Measurements from ENCODE around the gene SCTR. TPM values are rescaled to one million over a fixed set of nuclear protein-coding genes. Genes with fewer than 3 reads are reported as not detected.

The SCTR gene
- total and polyA plus RNA-seq, 2 of the 8 experiments (the other 6 are each of a cell fraction or from before 2014, with no cell fraction given), result 0.15 TPM; not detected in 1

DNA sequence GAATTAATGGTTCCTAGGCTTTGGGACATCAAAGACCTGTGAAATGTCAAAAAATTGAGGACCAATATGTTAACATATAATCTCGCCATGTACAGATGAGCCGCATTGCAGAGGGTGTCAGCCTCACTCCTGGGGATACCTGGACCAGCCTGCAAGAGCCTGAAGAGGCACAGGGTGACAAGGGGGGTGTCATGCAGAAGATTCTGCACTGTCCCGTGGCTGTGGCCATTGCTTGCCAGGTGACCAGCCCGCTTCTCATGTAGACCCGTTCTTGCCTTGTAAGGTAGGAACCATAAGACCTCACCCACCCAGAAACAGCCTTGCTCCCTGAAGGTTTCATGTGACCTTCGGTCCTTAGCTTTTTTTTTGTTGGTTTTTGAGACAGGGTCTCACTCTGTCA lies 55.2 kb downstream of the SCTR start (continued):
- TF ChIP-seq JUN (IDR thresholded peaks at IDR 0.05; ENCODE audit: low read depth, low read length) (no peak), CHD7 (IDR thresholded peaks at IDR 0.05; ENCODE audit: insufficient replicate concordance, low read length) (no peak), EZH2 (IDR thresholded peaks at IDR 0.05; ENCODE audit: low read depth, low read length, severe bottlenecking) (no peak), MAFK (IDR thresholded peaks at IDR 0.05; ENCODE audit: low read depth, low read length) (no peak)

All from H1 (cell line).